Prostate gland (tissue), 2 donors: ENCODE data around the gene UTP3. TPM values are rescaled to one million over a fixed set of nuclear protein-coding genes. Genes with fewer than 3 reads are reported as not detected.

Experiments used
- DNase-seq: peaks from one replicate; pipeline ENCODE4 v3.0.0-alpha.2; 2019; ENCODE audit warnings: low spot score
- H3K27ac ChIP-seq, 2 donors: fragments of 200-600 bp; sonication (generic); 2 replicates each; pipeline ENCODE4 v1.5.1; 2017 to 2019
- H3K27me3 ChIP-seq: fragments of 200-600 bp; sonication (generic); replicated peaks from 2 replicates; pipeline ENCODE4 v1.5.1; 2019; ENCODE audit not compliant: insufficient read depth
- H3K36me3 ChIP-seq, 2 donors: fragments of 200-600 bp; sonication (generic); 1 replicate in 1 of 2; 2 replicates in 1 of 2; pipeline versions ENCODE4 v1.5.1 to v1.8.1; 2017 to 2019
- H3K4me1 ChIP-seq: fragments of 200-600 bp; sonication (generic); replicated peaks from 2 replicates; pipeline ENCODE4 v1.5.1; 2019
- H3K4me3 ChIP-seq, 2 donors: fragments of 200-600 bp; sonication (generic); 2 replicates each; pipeline ENCODE4 v1.5.1; 2017 to 2019
- H3K9me3 ChIP-seq: fragments of 200-600 bp; sonication (generic); 2 replicates; pipeline ENCODE4 v1.5.1; 2017
- POLR2A ChIP-seq: fragments of 450-650 bp; IDR thresholded peaks from one replicate; pipeline ENCODE4 v1.6.1; 2016; ENCODE audit warnings: antibody characterized with exemption, mild to moderate bottlenecking
- POLR2AphosphoS5 ChIP-seq: sonication (generic); formaldehyde crosslinking; IDR thresholded peaks from one replicate; pipeline ENCODE4 v1.6.1; 2017; ENCODE audit warnings: antibody characterized with exemption
- WGBS: methylation state at CpG from one replicate; pipeline ENCODE4 v1.1.5; 2018; 5-methylcytosine and 5-hydroxymethylcytosine counted together
- intact Hi-C: fragments of 100-400 bp; cut with DNase I; formaldehyde crosslinking; loops from one replicate; pipeline ENCODE4 v1.14.2; 2022
- total RNA-seq, 2 donors: library from RNA; depleted of rRNA; stranded (reverse); fragments of >200 nt; gene quantifications; one replicate each; pipeline ENCODE4 v1.1.0, GENCODE V29; 2016
- TF ChIP-seq, protein P1 (sequence below), 4 experiments: fragments of 200-600 bp in 2 of 4; fragments of 450-650 bp in 2 of 4; sonication (generic) in 2 of 4; IDR thresholded peaks; 1 replicate in 3 of 4; 2 replicates in 1 of 4; pipeline ENCODE4 v1.5.1; 2016 to 2019; ENCODE audit warnings: antibody characterized with exemption in 4 of 4, mild to moderate bottlenecking in 2 of 4, moderate library complexity in 2 of 4

Gene UTP3
- total RNA-seq, 2 donors from 2014 or later, result 13.4 to 19.7 TPM

DNA sequence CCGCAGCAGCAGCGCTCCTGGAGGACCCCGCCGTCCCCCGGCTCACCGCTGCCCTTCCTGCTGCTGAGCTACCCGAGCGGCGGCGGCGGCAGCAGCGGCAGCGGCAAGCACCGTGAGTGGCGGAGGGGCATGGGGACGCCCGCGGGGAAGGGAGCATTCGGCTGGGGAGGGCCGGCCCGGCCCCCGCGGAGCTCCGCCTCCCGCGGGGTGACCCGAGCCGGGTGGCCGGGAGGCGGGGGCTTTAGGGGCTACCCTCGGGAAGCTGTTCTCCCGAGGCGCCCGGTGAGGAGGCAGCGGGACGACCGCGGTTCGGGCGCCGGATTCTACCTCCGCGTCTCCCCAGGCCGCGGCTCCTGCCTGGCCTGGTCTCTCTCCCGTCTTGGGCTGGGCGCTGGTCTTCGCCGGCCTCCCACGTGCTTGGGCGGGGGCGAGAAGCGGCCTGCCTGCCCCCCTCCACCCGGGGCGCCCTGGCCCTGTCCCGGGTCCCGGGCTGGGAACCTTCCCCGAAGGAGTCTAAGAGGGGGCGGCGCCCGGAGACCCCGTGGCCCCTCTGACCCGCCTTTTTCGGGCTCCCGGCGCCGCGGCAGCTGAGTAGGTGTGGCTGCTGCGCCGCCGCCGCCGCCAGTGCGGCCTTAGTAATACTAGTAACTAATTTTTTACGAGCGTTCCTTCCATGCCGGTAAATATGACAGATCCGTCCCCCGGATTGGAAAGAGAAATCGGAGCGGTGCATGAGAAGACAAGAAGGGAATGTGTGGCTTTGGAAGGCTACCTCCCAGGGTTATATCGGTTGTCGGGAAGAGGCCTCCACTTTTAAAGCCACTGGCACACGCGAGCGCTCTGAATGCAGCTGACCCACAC is 17.1 kb downstream of the UTP3 start:
- Histone ChIP-seq H3K27me3 (no peaks in the 10 kb centered on the region), H3K9me3 (no peaks in the 10 kb centered on the region), H3K4me3 (peak overlapping the region; percentile 82 to 95), H3K4me1 (peaks cover 3% of the 10 kb centered on the region), H3K36me3 (no peaks in the 10 kb centered on the region), H3K27ac (peak overlapping the region; percentile 92 to 97)
- WGBS, result under 1% methylated on average over 37 of the region's 86 CpGs
- TF ChIP-seq POLR2A (peak; percentile 34), POLR2AphosphoS5 (no peak)
- TF ChIP-seq, protein P1, sequence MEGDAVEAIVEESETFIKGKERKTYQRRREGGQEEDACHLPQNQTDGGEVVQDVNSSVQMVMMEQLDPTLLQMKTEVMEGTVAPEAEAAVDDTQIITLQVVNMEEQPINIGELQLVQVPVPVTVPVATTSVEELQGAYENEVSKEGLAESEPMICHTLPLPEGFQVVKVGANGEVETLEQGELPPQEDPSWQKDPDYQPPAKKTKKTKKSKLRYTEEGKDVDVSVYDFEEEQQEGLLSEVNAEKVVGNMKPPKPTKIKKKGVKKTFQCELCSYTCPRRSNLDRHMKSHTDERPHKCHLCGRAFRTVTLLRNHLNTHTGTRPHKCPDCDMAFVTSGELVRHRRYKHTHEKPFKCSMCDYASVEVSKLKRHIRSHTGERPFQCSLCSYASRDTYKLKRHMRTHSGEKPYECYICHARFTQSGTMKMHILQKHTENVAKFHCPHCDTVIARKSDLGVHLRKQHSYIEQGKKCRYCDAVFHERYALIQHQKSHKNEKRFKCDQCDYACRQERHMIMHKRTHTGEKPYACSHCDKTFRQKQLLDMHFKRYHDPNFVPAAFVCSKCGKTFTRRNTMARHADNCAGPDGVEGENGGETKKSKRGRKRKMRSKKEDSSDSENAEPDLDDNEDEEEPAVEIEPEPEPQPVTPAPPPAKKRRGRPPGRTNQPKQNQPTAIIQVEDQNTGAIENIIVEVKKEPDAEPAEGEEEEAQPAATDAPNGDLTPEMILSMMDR (IDR thresholded peaks at IDR 0.05), result peak in 2 of 4 experiments; percentile 7 to 9
- intact Hi-C loops, result loop anchor here (2.0 kb wide), 1 partner anchor 17 kb away; the partner anchor contains the start of gene UTP3
- peak; percentile 62 for DNase-seq

GRCh38 chr4:70706044-70706461 is 17.7 kb downstream of the UTP3 start:
- Histone ChIP-seq H3K9me3 (no peaks in the 10 kb centered on the region), H3K27ac (peak overlapping the region; percentile 92 to 97), H3K27me3 (no peaks in the 10 kb centered on the region), H3K4me3 (peak overlapping the region; percentile 82 to 95), H3K4me1 (peaks cover 3% of the 10 kb centered on the region), H3K36me3 (no peaks in the 10 kb centered on the region)
- no peak for DNase-seq
- 7% methylated on average over 7 of the region's 7 CpGs for WGBS
- intact Hi-C loops, result no loop called here
- TF ChIP-seq POLR2AphosphoS5 (no peak), POLR2A (no peak)
- TF ChIP-seq, protein P1 (IDR thresholded peaks at IDR 0.05), result no peak

GRCh38 chr4:70706516-70706915 is 18.2 kb downstream of the UTP3 start:
- DNase-seq, result no peak
- Histone ChIP-seq H3K9me3 (no peaks in the 10 kb centered on the region), H3K36me3 (no peaks in the 10 kb centered on the region), H3K4me3 (peak overlapping the region in 1 of 2 donors; percentile 95), H3K4me1 (peaks cover 3% of the 10 kb centered on the region), H3K27ac (peak overlapping the region; percentile 92 to 97), H3K27me3 (no peaks in the 10 kb centered on the region)
- 45% methylated on average over 1 of the region's 1 CpG for WGBS
- intact Hi-C loops, result no loop called here
- TF ChIP-seq, protein P1 (IDR thresholded peaks at IDR 0.05), result no peak
- TF ChIP-seq POLR2AphosphoS5 (no peak), POLR2A (no peak)

DNA sequence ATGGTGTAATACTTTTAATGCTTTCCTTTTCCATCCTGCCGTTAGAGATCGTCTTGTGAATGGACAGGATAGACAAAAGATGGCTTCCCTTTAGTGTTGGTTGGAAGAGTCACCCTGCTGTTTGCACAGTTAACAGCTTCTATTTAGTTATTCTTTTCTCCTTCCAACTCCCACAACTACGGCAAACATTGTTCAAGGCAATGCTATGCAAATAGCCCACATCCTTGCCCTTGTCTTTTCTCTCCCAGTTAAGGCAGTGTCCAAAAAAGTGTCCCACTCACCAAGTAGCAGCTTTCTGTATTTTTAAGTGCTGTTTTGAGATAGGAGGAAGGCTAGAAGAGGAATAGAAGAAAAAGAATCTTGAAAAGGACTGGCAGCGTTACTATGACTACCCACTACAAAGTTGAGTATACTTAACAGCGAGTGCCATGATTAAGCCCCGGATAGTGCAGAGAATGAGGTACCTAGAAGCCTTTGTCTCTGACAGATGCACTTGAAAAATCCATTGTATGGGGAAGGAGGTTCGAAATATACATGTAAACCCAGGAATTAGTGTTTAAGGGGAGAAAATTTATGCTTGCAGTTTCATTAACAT is 21.4 kb downstream of the UTP3 start:
- Histone ChIP-seq H3K4me3 (no peak overlapping the region), H3K9me3 (no peaks in the 10 kb centered on the region), H3K27me3 (no peaks in the 10 kb centered on the region), H3K27ac (peak overlapping the region; percentile 31 to 63), H3K4me1 (peaks cover 6% of the 10 kb centered on the region), H3K36me3 (no peaks in the 10 kb centered on the region)
- WGBS, result 52% methylated on average over 7 of the region's 7 CpGs
- intact Hi-C loops, result no loop called here
- DNase-seq, result peak; percentile 12
- TF ChIP-seq POLR2AphosphoS5, result peak; percentile 34
- TF ChIP-seq, protein P1 (IDR thresholded peaks at IDR 0.05), result no peak
